Gastrocnemius medialis (tissue), 4 donors: ENCODE results near the gene SENP3. TPM values are rescaled to one million over a fixed set of nuclear protein-coding genes. Genes with fewer than 3 reads are reported as not detected.

Experiments used
- ATAC-seq, 2 donors: fragments of 150-250 bp; one replicate each; pipeline ENCODE4 v1.9.1; 2016
- DNase-seq, 2 donors: peaks; one replicate each; pipeline ENCODE4 v3.0.0-alpha.2; 2019
- H3K27ac ChIP-seq, 4 donors: fragments of 200-600 bp; sonication (generic); 1 replicate in 1 of 4; 2 replicates in 3 of 4; pipeline ENCODE4 v1.5.1; 2016 to 2018; ENCODE audit warnings: mild to moderate bottlenecking in 2 of 4, moderate library complexity in 1 of 4
- H3K27me3 ChIP-seq, 3 donors: fragments of 200-600 bp; sonication (generic) in 2 of 3; 1 replicate in 1 of 3; 2 replicates in 2 of 3; pipeline versions ENCODE4 v1.5.1 to v1.6.0; 2016 to 2019; ENCODE audit warnings: mild to moderate bottlenecking in 1 of 3, moderate library complexity in 1 of 3
- H3K36me3 ChIP-seq, 2 donors: fragments of 200-600 bp; sonication (generic) in 1 of 2; one replicate each; pipeline ENCODE4 v1.5.1; 2017 to 2018
- H3K4me1 ChIP-seq, 2 donors: fragments of 200-600 bp; sonication (generic) in 1 of 2; one replicate each; pipeline ENCODE4 v1.5.1; 2016 to 2017; ENCODE audit warnings: mild to moderate bottlenecking in 2 of 2
- H3K4me3 ChIP-seq, 4 donors: fragments of 200-600 bp; sonication (generic) in 3 of 4; 1 replicate in 1 of 4; 2 replicates in 3 of 4; pipeline ENCODE4 v1.5.1; 2016 to 2019; ENCODE audit warnings: mild to moderate bottlenecking in 2 of 4
- H3K9me3 ChIP-seq, 3 donors: fragments of 200-600 bp; sonication (generic) in 2 of 3; 1 replicate in 1 of 3; 2 replicates in 2 of 3; pipeline ENCODE4 v1.5.1; 2016 to 2019
- POLR2A ChIP-seq, 2 donors: fragments of 450-650 bp; IDR thresholded peaks; one replicate each; pipeline ENCODE4 v1.6.1; 2017; ENCODE audit warnings: antibody characterized with exemption in 2 of 2, mild to moderate bottlenecking in 2 of 2, moderate library complexity in 2 of 2
- in situ Hi-C, 4 donors: fragments of 200-750 bp; cut with MboI; loops; one replicate each; pipeline versions ENCODE4 v1.15.0 to v1.8.0; 2017; ENCODE audit warnings: low sequenced_read_pairs in 4 of 4
- intact Hi-C: fragments of 100-400 bp; cut with DNase I; formaldehyde crosslinking; loops from one replicate; pipeline ENCODE4 v1.15.1; 2023; ENCODE audit warnings: low total_unique reads
- total RNA-seq, 4 donors: library from RNA; depleted of rRNA; stranded (reverse); fragments of >200 nt; gene quantifications; one replicate each; pipeline versions ENCODE4 v1.1.0 to v1.2.3, GENCODE V29; 2016
- TF ChIP-seq, protein P1 (sequence below), 5 experiments: fragments of 450-650 bp in 3 of 5; fragments of 200-600 bp in 2 of 5; sonication (generic) in 2 of 5; IDR thresholded peaks in 4 of 5; conservative IDR thresholded peaks in 1 of 5; 1 replicate in 4 of 5; 2 replicates in 1 of 5; pipeline ENCODE4 v1.5.1; 2016 to 2019; ENCODE audit warnings: antibody characterized with exemption in 5 of 5, mild to moderate bottlenecking in 3 of 5, moderate library complexity in 3 of 5

SENP3 gene
- total RNA-seq, 4 donors from 2014 or later, result 63.6 to 71.5 (median 68.8) TPM

DNA sequence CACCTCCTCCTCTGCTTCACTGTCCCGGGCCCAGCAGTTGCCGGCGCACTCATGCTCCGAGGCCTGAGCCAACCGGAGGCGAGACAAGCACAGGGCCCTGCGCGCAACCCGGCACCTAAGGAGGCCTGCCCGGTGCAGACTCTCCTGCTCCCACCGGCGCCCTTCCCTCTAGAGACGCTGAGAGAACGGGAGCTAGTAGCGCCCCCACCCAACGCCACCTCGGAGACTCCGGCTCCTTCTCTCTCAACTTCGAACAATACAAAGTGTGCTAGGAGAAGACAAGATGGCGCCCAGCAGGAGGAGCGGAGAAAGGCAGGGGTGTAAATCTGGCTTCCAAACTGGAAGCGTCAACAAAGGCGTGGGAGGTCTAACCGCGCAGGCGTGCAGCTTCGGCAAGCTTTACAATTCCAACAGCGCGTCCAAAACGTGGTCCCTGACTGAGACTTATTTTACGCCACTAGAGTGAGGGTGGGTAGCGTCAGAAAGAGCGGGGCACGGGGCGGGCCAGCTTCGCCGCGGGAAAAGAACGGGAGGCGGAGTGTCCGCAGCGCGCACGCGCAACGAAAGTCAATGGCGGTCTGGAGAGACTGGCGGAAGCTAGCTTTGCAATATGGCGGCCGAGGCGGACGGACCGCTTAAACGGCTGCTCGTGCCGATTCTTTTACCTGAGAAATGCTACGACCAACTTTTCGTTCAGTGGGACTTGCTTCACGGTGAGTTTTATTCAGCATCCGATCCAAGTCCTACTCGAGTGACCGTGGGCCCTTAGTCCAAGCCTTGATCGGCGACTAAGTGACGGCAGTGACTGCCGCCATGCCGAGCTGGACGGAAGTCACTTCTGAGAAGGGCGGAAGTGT is 21.8 kb downstream of the SENP3 start, which contains the start of gene MPDU1:
TSS of gene MPDU1 (plus strand) at position 600 of the 857 bp plus-strand sequence. CDS start at position 611, 11 bp downstream.
- peak within 1 kb of the TSS; percentile 67 to 84 (median 68) for H3K4me3 ChIP-seq
- H3K27ac ChIP-seq, result peak within 1 kb of the TSS; percentile 98 to 100 (median 99)
- in situ Hi-C loops (no loop called here), intact Hi-C loops (no loop called here)
- DNase-seq (peak; percentile 95 to 97), ATAC-seq (peak; percentile 87)
- H3K4me1 ChIP-seq, result peaks cover 56 to 59% of the 10 kb centered on the region in 2 donors
- TF ChIP-seq, protein P1, sequence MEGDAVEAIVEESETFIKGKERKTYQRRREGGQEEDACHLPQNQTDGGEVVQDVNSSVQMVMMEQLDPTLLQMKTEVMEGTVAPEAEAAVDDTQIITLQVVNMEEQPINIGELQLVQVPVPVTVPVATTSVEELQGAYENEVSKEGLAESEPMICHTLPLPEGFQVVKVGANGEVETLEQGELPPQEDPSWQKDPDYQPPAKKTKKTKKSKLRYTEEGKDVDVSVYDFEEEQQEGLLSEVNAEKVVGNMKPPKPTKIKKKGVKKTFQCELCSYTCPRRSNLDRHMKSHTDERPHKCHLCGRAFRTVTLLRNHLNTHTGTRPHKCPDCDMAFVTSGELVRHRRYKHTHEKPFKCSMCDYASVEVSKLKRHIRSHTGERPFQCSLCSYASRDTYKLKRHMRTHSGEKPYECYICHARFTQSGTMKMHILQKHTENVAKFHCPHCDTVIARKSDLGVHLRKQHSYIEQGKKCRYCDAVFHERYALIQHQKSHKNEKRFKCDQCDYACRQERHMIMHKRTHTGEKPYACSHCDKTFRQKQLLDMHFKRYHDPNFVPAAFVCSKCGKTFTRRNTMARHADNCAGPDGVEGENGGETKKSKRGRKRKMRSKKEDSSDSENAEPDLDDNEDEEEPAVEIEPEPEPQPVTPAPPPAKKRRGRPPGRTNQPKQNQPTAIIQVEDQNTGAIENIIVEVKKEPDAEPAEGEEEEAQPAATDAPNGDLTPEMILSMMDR (IDR thresholded peaks at IDR 0.05 in 4 of 5, conservative IDR thresholded peaks at IDR 0.05 in 1 of 5), result no peak
- TF ChIP-seq POLR2A (IDR thresholded peaks at IDR 0.05), result peak; percentile 54 to 73
- no peaks in the 10 kb centered on the region for H3K9me3 ChIP-seq
- peaks cover 0 to 24% of the 10 kb centered on the region in 2 donors for H3K36me3 ChIP-seq
- no peaks in the 10 kb centered on the region for H3K27me3 ChIP-seq

DNA sequence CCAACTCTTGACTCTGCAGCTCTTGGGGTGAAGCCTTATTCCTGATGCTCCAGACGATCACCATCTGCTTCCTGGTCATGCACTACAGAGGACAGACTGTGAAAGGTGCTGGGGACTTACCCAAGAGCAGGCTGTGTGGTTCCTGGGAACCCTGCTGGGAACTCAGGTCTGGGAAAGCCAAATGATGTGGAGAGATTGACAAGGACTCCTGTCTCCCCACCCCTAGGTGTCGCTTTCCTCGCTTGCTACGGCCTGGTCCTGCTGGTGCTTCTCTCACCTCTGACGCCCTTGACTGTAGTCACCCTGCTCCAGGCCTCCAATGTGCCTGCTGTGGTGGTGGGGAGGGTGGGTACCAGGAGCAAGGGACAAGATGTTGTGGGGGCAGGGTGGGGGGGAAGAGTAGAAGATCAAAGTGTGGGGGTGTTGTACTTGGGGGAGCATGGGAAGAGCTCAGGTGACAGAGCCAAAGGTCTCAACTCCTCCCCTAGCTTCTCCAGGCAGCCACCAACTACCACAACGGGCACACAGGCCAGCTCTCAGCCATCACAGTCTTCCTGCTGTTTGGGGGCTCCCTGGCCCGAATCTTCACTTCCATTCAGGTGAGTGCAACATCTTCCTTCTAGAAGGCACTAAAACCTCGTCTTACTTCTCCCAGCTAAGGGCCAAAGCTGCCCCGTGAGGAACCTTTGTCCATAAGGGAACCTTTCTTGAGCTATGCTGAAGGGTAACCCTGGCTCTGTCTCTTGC is 25.1 kb downstream of the SENP3 start:
- peaks cover 0 to 32% of the 10 kb centered on the region in 2 donors for H3K36me3 ChIP-seq
- intact Hi-C loops (no loop called here), in situ Hi-C loops (no loop called here)
- no peak overlapping the region for H3K4me3 ChIP-seq
- H3K4me1 ChIP-seq, result peaks cover 42 to 53% of the 10 kb centered on the region in 2 donors
- H3K27ac ChIP-seq, result peak overlapping the region in 3 of 4 donors; percentile 2 to 62 (median 20)
- H3K27me3 ChIP-seq, result no peaks in the 10 kb centered on the region
- no peaks in the 10 kb centered on the region for H3K9me3 ChIP-seq
- DNase-seq, result peak in 1 of 2 donors; percentile 52
- ATAC-seq, result no peak
- TF ChIP-seq, protein P1 (IDR thresholded peaks at IDR 0.05 in 4 of 5, conservative IDR thresholded peaks at IDR 0.05 in 1 of 5), result peak in 1 of 5 experiments; percentile 13
- no peak for TF ChIP-seq POLR2A (IDR thresholded peaks at IDR 0.05)

DNA sequence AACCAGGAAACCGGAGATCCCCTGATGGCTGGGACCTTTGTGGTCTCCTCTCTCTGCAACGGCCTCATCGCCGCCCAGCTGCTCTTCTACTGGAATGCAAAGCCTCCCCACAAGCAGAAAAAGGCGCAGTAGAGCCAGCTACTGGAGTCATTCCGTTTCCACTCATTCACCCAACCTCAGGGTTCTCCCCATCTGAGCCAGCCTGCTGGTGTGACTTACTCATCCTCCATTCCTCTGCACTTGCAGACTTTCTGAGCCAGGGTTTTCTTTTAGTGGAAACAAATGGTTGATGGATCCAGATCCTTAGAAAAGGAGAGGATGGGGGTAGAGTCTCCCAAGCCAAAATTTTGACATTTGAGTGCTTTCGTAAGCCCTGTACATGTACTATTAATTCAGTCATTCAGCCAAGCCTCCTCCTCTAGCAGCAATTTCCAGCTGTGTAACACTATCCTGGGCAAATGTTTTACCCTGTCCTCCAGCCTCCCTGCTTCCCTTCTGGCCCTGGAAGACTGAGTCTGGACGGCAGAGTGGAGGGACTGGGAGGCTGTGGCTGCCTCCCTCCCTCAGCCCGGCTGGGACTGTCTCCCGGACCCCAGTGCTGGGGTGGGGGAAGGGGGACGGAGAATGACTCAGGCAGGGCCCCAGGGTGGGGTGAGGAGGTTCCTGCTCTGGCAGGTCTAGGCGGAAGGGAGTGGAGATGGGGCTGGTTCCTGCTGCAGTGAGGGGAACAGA is 25.9 kb downstream of the SENP3 start:
- in situ Hi-C loops (no loop called here), intact Hi-C loops (loop anchor here (2.0 kb wide), 1 partner anchor 27 kb away; the partner anchor contains the start of gene SENP3)
- TF ChIP-seq, protein P1 (IDR thresholded peaks at IDR 0.05 in 4 of 5, conservative IDR thresholded peaks at IDR 0.05 in 1 of 5), result no peak
- no peak for TF ChIP-seq POLR2A (IDR thresholded peaks at IDR 0.05)
- ATAC-seq (no peak), DNase-seq (no peak)
- Histone ChIP-seq H3K4me3 (no peak overlapping the region), H3K36me3 (peaks cover 0 to 40% of the 10 kb centered on the region in 2 donors), H3K4me1 (peaks cover 34 to 45% of the 10 kb centered on the region in 2 donors), H3K27ac (peak overlapping the region in 3 of 4 donors; percentile 37 to 81 (median 81)), H3K27me3 (no peaks in the 10 kb centered on the region), H3K9me3 (no peaks in the 10 kb centered on the region)

DNA sequence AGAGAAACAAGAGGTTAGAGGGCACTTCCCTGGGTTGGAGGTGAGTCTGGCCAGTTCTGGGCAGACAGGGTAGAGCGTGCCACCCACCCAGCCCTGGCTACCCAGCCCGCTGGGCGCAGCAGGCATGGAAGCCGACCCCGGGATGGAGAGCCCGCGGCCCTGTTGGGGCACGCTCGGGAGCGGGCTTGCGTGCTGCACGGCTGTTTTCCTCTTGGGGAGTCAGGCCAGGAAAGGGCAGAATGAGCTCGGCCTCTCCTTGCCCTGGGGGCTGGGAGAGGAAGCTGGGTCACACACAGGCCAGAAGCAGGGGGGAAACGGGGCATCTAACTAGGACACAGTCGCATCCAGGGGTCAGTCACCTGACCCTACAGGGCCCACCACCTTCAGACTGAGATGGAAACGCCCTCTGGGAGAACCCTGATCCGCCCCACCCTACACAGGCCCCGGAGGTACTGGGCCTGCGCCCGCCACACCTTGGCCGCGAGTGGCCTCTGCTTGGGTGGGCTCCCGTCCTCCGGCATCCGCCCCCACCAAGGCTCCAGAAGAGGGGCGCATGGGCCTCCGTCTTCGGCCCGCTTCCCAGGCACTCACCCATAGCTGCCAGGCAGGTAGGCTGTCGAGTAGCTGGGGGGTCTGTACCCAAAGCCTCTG is 27.0 kb downstream of the SENP3 start:
- ATAC-seq (no peak), DNase-seq (no peak)
- peak overlapping the region; percentile 64 to 81 (median 78) for H3K27ac ChIP-seq
- H3K36me3 ChIP-seq, result peaks cover 0 to 50% of the 10 kb centered on the region in 2 donors
- intact Hi-C loops (loop anchor here (2.0 kb wide), 1 partner anchor 28 kb away; the partner anchor contains the start of gene SENP3), in situ Hi-C loops (no loop called here)
- peaks cover 26 to 38% of the 10 kb centered on the region in 2 donors for H3K4me1 ChIP-seq
- TF ChIP-seq, protein P1 (IDR thresholded peaks at IDR 0.05 in 4 of 5, conservative IDR thresholded peaks at IDR 0.05 in 1 of 5), result no peak
- TF ChIP-seq POLR2A (IDR thresholded peaks at IDR 0.05), result no peak
- H3K27me3 ChIP-seq, result no peaks in the 10 kb centered on the region
- H3K4me3 ChIP-seq, result peak overlapping the region; percentile 42 to 59 (median 50)
- no peaks in the 10 kb centered on the region for H3K9me3 ChIP-seq
